ENCODE results near the gene S100B. TPM values are rescaled to one million over a fixed set of nuclear protein-coding genes. Genes with fewer than 3 reads are reported as not detected.
A peak's percentile ranks its signal among the peaks of the same experiment; 100 is the strongest.
"Not testable (repeated sequence)": the region's sequence is repeated elsewhere in the genome, so short reads cannot be mapped to it uniquely, and the experiment has no call there.

S100B gene
- total RNA-seq, 1 experiment from 2014 or later, result not detected

DNA sequence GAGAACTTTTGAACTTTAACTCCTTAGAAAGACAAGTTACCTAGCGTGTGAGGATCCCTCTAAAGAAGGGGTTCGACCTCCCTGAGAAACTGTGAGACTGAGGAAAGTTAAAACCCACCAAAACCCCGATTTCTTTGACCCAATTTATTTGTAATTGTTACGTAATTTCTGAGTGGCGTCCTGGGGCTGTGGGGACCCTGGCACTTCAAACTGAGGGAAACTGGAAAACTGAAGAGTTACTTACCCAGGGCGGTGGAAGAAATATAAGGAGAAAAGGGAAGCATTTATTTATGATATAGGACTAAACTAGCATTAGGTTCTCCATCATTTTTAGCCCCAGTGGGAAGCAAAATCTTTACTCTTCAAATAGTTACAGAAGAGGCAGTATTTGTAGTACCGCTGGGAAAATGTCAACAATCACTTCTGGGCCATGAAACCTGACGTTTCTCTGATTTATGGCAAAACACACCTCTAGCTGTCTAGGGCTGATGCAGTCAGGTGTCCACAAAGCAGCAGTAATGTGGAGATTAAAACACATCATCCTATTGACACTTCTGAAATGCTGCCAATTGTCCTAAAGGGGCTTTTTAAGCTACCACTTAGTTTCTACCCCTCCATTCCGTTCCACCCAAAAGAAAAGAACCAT, 430 bp downstream of the S100B start:
- no peak for DNase-seq (ENCODE audit: low read depth)

DNA sequence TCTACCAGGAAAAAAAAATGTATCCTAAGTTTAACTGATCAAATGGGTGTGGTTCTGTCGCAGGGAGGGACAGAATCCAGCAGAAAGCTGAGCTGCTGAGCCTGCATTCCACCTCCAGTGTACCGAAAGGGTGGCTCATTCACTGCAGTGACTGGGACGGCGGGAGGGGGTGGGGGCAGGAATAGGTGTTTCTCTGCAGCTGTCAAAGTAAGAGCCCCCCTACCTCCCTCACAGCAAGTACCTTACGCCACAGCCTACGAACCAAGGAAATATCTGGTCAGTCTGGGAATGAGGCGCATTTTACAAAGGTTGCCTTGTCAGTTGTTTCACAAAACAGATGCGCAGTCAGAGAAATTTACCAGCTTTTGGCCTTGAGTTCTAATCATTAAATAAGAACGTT, 1.7 kb downstream of the S100B start:
- no peak for DNase-seq (ENCODE audit: low read depth)

DNA sequence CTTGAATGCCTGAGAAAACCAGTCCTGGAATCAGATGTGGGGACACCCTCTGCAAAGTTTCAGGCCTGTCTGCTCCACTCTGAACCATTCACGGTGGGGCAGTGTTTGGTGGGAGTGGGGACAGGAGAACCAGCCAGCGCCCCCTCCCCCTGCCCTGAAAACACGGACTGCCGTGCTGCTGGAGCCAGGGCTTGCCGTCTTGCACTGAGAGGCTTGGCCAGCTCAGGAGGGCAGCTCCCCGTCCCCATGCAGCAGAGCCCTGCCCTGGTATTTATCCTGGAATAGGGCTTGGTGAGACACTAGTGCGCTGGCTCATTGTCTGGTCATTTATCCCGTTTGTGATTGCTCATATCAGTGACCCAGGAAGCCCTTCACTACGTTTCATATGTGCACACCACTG, 3.9 kb downstream of the S100B start:
- no peak for DNase-seq (ENCODE audit: low read depth)

DNA sequence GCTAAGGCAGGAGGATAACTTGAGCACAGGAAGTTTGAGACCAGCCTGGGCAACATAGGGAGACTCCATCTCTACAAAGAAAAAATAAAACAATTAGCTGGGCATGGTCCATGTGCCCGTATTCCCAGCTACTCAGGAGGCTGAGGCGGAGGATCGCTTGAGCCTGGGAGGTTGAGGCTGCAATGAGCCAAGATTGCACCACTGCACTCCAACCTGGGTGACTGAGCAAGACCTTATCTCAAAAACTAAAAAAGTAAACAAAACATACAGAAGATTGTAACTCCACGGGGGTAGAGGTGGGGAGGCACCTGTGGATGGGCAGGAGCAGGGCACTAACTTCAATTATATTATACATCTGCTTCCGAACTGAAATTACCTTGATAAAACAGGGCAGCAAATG, 4.6 kb downstream of the S100B start:
- no peak for DNase-seq (ENCODE audit: low read depth)

DNA sequence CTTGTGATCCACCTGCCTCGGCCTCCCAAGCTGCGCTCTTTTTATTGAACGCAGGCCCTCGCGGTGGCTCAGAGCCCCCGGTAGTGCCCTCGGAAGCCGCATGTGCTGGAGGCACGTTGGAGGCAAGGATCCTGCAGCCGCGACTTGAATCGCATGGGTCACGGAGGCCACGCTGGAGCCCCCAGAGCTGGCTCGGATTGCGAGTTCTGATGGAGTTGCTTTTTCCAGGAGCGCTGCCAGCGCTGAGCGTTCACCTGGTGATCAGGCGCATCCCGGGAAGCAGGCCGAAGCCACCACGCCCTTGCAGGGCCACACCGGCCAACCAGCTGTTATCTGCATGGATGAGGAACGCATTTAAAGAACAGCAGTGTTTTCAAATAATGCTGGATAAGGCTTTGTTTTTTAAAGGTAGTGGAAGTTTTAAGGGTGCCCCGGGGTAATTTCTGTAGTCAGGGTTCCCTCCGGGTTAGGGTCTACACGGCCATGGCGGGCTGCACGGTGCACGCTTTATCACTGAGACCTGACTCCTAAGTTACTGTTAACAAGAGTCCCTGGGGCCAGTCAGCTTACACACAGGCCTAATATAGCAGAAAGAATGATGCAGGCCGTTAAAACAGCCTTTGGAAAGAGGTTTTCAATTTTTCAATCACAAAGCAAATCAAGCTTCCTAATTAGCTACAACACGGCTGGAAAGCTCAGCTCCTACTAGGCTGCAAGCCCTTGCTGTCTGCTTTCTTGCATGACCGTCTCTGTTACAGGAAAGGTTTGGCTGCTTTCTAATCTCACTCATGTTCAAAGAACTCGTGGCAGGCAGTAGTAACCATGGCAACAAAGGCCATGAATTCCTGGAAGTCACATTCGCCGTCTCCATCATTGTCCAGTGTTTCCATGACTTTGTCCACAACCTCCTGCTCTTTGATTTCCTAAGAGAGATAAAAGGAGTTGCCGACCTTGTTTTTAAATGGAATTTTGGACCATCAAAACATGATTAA, 6.0 kb downstream of the S100B start:
- peak; percentile 46 for DNase-seq (ENCODE audit: low read depth)

DNA sequence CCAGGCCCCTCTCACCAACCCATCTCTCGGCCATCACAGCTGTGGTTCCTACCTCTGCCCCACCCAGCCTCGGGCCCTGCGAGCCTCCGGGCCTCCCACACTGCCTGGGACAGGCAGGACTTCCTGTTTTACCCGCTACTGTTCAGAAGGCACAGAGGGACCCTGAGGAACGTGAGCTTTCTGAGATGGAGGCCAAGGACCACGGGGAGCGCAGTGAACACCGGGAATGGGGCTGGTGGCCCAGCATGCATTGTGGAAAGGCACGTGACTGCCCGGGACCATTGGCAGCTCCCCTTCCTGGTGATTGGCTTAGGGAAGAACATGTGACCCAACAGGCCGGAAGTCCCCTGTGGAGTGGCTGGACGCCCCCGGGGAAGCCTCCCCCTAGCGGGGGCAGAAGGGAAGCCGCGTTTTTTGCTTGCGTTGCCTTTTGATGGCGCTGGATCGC, 7.0 kb downstream of the S100B start:
- DNase-seq (ENCODE audit: low read depth), result no peak

DNA sequence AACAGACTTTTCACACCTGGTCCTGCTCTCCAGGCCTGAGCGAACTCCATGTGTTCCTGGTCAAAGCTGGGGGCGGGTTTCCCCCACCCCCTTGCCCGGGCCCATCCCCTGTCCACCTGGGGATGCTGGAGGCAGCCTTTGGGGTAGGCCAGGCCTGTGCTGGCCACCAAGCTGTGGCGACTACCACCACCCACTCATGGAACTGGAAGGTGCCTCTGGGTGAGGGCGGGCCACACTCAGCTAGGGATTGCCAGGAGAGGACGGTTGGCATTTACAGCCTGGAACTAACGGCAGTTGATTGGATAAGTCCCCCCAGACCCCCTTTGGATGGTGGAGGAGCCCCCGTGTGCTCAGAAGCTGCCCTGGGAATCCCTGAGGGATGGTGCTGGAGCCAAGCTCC, 7.9 kb downstream of the S100B start:
- no peak for DNase-seq (ENCODE audit: low read depth)

DNA sequence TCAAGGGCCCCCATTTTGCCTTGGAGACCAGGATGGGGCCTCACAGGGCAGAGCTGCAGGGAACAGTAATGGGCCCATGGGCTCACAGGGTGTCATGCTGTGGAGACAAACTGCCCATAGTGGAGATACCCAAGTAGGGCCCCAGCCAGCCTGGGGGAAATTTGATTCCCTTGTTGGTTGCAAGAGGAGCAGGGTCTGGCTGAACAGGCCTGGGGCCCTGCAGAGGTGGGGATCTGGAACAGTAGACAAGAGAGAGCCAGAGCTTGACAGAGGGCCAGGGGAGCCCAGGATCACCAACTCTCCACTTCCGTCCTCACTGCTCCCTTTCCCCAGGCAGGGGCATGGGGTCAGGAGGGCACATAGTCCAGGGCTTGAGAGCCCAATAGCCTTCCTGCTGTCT, 8.7 kb downstream of the S100B start:
- DNase-seq (ENCODE audit: low read depth), result no peak

DNA sequence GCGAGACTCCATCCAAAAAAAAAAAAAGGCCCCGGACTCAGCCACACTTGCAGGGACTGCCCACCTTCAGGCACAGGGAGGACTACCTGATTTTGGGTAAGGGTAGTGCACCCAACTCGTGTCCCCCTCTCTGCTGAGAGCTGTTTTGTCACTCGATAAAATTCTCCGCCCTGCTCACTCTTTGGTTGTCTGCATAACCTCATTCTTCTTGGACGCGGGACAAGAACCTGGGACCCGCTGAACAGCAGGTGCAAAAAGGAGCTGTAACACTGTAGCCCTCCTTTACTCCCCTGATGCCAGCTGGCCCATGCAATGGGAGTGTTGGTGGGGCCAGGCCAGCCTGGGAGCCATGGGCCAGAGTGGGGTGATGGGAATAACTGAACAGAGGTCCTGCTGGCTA, 10.6 kb downstream of the S100B start:
- no peak for DNase-seq (ENCODE audit: low read depth)

DNA sequence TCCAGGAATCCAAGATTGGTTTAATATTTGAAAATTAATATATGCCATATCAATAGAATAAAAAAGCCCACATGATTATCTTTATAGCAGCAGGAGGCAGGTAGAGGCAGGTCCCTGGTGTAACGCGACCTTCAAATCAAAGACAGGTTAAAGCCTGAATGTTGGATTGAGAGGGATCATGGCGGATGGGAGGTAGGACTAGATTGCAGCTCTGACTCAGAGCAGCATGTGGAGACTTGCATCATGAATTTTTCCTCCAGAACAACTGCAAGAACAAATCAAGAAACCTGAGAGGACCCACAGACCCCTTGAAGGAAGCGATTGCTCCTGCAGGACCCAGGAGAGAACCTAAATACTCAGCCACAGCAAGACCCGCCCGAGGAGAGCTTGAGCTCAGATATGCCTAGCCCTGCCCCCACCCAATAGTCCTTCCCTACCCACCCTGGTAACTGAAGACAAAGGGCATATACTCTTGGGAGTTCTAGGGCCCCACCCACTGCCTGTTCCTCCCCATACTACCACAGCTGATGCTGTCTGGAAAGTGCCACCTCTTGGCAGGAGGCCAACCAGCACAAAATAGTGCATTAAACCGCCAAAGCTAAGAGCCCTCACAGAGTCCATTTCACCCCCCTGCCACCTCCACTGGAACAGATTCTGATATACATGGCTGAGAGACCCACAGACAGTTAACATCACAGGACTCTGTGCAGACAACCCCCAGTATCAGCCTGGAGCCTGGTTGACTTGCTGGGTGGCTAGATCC, 19.5 kb downstream of the S100B start:
- DNase-seq (ENCODE audit: low read depth), result no peak

DNA sequence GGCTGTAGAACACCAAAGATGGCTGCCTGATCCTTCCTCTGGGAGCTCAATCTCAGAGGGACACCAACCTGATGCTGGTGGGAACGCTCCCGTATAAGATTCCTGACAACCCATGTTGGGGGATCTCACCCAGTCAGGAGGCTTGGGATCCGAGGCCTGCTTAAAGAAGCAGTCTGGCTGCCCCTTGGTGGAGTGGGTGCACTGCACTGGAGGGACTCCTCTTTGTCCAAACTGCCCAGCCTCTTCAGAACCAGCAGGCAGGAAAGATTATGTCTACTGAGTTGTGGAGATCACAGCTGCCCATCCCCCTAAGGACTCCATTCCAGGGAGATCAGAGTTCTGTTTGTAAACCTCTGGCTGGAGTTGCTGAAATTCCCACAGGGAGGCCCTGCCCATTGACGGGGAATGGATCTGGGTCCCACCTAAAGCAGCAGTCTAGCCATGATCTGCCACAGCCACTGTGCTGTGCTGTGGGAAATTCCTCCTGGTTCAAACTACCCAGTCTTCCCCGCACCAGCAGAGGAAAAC, 23.0 kb downstream of the S100B start:
- DNase-seq (ENCODE audit: low read depth), result no peak

DNA sequence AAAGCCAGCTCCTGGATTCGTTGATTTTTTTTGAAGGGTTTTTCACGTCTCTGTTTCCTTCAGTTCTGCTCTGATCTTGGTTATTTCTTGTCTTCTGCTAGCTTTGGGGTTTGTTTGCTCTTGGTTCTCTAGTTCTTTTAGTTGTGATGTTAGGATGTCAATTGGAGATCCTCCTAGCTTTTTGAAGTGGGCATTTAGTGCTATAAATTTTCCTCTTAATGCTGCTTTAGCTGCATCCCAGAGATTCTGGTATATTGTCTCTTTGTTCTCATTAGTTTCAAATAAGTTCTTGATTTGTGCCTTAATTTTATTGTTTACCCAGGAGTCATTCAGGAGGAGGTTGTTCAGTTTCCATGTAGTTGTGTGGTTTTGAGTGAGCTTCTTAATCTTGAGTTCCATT, 25.5 kb downstream of the S100B start:
- DNase-seq (ENCODE audit: low read depth), result not testable (repeated sequence)

DNA sequence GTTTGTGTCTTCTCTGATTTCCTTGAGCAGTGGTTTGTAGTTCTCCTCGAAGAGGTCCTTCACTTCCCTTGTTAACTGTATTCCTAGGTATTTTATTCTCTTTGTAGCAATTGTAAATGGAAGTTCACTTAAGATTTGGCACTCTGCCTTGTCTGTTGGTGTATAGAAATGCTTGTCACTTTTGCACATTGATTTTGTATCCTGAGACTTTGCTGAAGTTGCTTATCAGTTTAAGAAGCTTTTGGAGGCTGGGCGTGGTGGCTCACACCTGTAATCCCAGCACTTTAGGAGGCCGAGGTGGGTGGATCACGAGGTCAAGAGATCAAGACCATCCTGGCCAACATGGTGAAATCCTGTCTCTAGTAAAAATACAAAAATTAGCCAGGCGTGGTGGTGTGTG, 27.1 kb downstream of the S100B start:
- DNase-seq (ENCODE audit: low read depth), result not testable (repeated sequence)

DNA sequence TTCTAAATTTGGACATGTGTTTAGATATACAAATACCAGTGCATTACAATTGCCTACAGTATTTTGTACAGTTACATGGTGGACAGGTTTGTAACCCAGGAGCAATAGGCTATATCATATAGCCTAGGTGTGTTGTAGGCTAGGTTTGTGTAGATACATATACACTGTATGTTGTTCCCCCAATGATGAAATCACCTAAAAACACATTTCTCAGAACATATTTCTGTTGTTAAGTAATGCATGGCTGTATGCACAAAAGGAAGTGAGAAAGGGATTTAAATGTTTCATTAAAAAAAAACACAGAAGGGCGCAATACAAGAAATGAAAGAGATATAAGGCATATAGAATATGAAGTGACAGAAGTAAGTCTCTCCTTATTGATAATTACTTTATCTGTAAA, 32.0 kb downstream of the S100B start:
- DNase-seq (ENCODE audit: low read depth), result no peak

DNA sequence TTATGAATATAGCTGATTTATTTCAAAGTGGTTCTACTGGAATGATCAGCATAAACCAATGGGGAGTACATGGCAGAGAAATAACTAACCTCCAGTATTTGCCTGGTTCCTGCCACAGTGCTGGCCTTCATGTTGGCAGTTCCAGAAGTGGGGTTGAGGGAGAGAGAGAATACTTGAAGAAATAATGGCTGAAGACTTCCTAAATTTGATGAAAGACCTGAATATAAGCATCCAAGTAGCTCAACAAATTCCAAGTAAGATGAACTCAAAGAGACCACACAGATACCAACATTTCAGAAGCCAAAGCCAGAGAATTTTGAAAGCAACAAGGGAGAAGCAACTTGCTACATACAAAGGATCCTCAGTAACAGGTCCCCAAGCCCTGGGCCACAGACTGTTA, 34.3 kb downstream of the S100B start:
- no peak for DNase-seq (ENCODE audit: low read depth)

DNA sequence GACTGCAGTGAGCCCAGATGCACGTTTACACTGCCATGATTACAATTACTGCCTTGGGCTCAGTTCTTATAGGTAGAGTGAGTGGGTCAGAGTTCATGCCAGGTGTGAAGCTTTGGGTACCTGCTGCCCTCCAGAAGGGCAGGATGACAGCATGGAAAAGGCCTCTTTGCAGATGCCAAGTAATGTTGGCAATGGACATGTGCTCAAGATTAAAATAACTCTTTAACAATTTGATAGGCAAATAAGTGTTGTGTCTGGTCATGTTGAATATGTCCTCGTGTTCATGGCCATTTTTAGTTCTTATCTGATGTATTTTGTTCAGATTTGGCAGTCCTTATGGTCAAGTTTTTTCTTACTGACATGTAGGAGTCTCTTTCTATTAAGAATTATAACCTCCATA, 34.8 kb downstream of the S100B start:
- DNase-seq (ENCODE audit: low read depth), result no peak

DNA sequence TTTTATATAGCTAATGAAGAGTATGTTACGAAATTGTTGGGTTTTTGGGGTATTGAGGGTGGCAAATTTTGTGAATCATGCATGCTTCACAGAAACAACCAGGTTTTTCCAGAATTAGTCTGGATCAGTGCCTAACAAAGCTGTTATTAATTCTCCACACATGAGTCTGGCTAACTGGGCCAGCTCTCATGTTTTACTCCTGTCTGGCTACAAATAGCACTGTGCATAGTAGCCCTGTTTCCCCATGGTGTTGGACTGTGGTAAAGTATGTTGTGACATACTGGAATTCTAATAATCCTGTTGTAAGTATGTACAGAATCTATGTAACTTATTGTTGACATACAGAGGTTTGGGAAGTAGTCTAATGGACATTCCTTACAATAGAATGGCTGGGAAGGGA, 35.8 kb downstream of the S100B start:
- no peak for DNase-seq (ENCODE audit: low read depth)

DNA sequence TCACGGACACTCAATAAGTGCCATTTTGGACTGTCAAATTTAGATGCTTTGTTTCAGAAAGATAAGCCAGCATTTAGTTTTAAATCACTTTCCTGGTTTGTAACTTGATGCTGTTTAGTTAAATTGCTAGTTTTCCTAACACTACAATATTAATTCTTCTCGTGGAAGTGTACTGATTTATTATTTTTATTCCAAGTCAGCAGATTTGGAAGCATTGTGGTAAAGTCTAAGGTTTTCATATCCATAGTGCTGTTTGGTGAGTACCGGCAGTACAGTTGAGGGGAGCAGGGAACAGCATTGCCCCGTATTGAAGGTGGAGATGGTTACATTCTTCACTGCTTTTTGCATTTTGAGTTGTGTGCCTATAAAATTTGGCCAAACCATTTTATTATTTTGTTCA, 36.3 kb downstream of the S100B start:
- DNase-seq (ENCODE audit: low read depth), result no peak

DNA sequence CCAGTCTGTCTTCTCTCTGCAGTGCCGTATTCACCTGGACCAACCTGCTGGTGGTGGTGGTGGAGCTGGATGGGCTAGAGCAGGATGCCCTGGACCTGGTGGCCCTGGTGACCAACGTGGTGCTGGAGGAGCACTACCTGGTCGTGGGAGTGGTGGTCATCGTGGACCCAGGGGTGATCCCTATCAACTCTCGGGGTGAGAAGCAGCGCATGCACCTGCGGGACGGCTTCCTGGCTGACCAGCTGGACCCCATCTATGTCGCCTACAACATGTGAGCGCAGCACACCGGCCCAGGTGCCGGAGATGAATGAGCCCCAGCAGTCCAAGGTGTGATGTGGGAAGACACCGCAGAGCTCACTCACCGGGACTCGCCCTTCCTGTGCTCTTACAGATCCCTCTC, 37.5 kb downstream of the S100B start:
- DNase-seq (ENCODE audit: low read depth), result no peak

DNA sequence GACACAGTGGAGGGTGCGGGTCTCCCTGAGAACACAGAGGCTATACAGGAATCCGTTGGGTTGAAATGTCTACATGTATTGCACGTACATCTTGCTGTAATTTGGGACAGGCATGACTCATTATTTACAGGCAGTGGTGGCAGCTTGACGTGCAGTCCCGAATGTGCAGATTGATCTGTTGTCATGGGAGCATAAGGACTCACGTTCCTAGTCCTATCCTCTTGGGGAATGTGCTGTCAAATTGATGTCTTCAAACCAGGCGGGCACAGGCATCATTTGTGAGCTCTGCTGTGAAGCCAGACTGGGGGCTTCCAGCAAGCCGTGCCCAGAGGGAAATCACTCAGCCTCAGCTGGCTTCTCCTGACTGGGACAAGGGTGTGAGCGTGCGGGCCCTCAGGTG, 40.5 kb downstream of the S100B start:
- DNase-seq (ENCODE audit: low read depth), result no peak

DNA sequence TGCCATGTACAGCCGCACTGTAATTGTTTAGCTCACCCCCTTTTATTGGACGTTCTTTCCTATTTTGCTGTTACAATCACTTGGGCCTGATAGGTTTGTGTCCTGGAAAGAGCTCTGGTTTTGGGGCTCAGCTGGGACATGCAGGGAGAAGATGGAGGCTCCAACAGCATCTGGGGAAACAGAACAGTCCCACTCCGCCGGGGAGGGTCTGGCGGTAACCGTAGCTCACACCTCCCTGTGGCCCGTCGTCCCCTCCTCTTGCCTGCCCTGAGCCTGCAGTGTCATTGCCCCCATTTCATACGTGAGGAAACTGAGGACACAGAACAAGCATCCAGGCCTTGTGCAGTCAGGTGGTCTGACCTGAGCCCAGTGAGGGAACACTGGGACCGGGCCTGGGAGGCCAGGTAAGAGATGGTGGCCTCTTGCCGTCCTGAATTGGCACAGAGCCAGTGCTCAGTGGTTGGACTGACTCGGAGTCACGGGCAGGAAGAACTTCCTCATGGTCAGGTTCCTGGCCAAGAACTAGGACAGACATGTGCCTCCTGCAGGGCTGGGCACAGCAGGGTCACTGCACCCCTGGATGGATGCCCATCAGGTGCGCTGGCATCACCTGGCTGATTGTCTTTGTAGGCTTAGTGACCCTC, 41.8 kb downstream of the S100B start:
- no peak for DNase-seq (ENCODE audit: low read depth)
